ENCODE results near the gene ZNF837. TPM values are rescaled to one million over a fixed set of nuclear protein-coding genes. Genes with fewer than 3 reads are reported as not detected.

The ZNF837 gene
- total and polyA plus RNA-seq, 2 donors (not counting 1 experiment from before 2014, with no cell fraction given), result 4.2 to 4.9 TPM

GRCh38 chr19:58407658-58408151 is 26.9 kb upstream of the ZNF837 start:
- Histone ChIP-seq H3K27ac (ENCODE audit: low read length in 2 of 2) (peak overlapping the region; percentile 82 to 93), H3K79me2 (ENCODE audit: control insufficient read depth, insufficient read depth, low read length) (peaks cover 5% of the 10 kb centered on the region), H3K36me3 (replicated peaks in 1 of 2; ENCODE audit: control extremely low read depth in 1 of 2, control insufficient read depth in 1 of 2, extremely low read depth in 1 of 2, insufficient read depth in 2 of 2, low read length in 1 of 2) (no peaks in the 10 kb centered on the region), H3K9ac (ENCODE audit: low read length) (peak overlapping the region; percentile 91), H3K4me1 (ENCODE audit: control insufficient read depth in 2 of 2, insufficient read depth in 2 of 2, low read length in 2 of 2) (peaks cover 11 to 20% of the 10 kb centered on the region in 2 donors), H3K9me3 (ENCODE audit: control extremely low read depth in 1 of 3, control insufficient read depth in 2 of 3, insufficient read depth in 1 of 3, low read length in 2 of 3) (peaks cover 0 to 3% (median 0%) of the 10 kb centered on the region in 3 donors), H4K20me1 (ENCODE audit: control insufficient read depth, insufficient read depth, low read length, poor library complexity, severe bottlenecking) (no peaks in the 10 kb centered on the region), H2AFZ (ENCODE audit: insufficient read depth, low read depth, low read length, poor library complexity, severe bottlenecking) (peak overlapping the region; percentile 81), H3K4me2 (replicated peaks; ENCODE audit: low read depth, low read length, poor library complexity, severe bottlenecking) (peak overlapping the region; percentile 85), H3K27me3 (replicated peaks in 1 of 4; ENCODE audit: control extremely low read depth in 1 of 4, control insufficient read depth in 3 of 4, insufficient read depth in 4 of 4, low read length in 3 of 4) (no peaks in the 10 kb centered on the region), H3K4me3 (ENCODE audit: control extremely low read depth in 1 of 5, extremely low read depth in 1 of 5, insufficient read depth in 1 of 5, low read depth in 2 of 5, low read length in 4 of 5) (peak overlapping the region; percentile 58 to 93 (median 83))
- ChIA-PET POLR2A (interaction anchor here (1.0 to 1.9 kb wide), 2 partner anchors 32 to 45 kb away, joined by 5 to 9 read pairs; partner anchors contain the start of genes ZNF132 and ZNF497), CTCF (interaction anchor here (1.2 to 1.8 kb wide), 2 partner anchors 45 to 112 kb away, joined by 4 to 6 read pairs; partner anchors contain the start of genes ZBTB45 and ZNF497)
- H3K27me3 Mint-ChIP-seq, result no peaks in the 10 kb centered on the region
- peaks cover 33% of the 10 kb centered on the region for H3K4me1 Mint-ChIP-seq
- H3K9me3 Mint-ChIP-seq (ENCODE audit: insufficient read depth), result no peaks in the 10 kb centered on the region
- H3K4me3 Mint-ChIP-seq, result peak overlapping the region; percentile 97
- intact Hi-C loops (cut with micrococcal nuclease), result loop anchor here (1.0 to 5.0 kb wide), 12 partner anchors 26 to 225 kb away; partner anchors contain the start of genes ERVK3-1, MZF1, ZNF132 and ZNF274
- DNase-seq (no peak), ATAC-seq (ENCODE audit: low read depth) (no peak)
- H3K27ac Mint-ChIP-seq, result peak overlapping the region; percentile 98
- TF ChIP-seq CTCF (IDR thresholded peaks at IDR 0.05) (no peak), EZH2 (IDR thresholded peaks at IDR 0.05; ENCODE audit: borderline replicate concordance, insufficient read depth, low read depth, low read length, poor library complexity, severe bottlenecking) (no peak)
- 30% methylated on average over 22 of the region's 22 CpGs for WGBS (ENCODE audit: insufficient coverage)
